IPS DF 6.9 (cell line): ENCODE results near the gene PPP1R1B.

Source experiments
- DNase-seq: peaks from one replicate; pipeline ENCODE4 v3.0.0-alpha.2; 2013; ENCODE audit warnings: low read depth, low spot score
- H3K27ac ChIP-seq: one replicate; pipeline ENCODE4 v1.5.1; 2013; ENCODE audit warnings: low read length, control low read depth
- H3K27me3 ChIP-seq: 2 replicates; pipeline ENCODE4 v1.6.1; 2013; ENCODE audit warnings: mild to moderate bottlenecking, low read length; ENCODE audit not compliant: control insufficient read depth, insufficient read depth
- H3K36me3 ChIP-seq: 2 replicates; pipeline ENCODE4 v1.6.1; 2013; ENCODE audit warnings: low read length; ENCODE audit not compliant: control insufficient read depth, insufficient read depth
- H3K4me1 ChIP-seq: 2 replicates; pipeline ENCODE4 v1.6.1; 2013; ENCODE audit warnings: low read length; ENCODE audit not compliant: control insufficient read depth, insufficient read depth
- H3K4me3 ChIP-seq: 2 replicates; pipeline ENCODE4 v1.5.1; 2013; ENCODE audit warnings: mild to moderate bottlenecking, low read length
- H3K9me3 ChIP-seq: 2 replicates; pipeline ENCODE4 v1.6.1; 2013; ENCODE audit warnings: low read length, inconsistent platforms; ENCODE audit not compliant: control insufficient read depth, insufficient read depth
- WGBS: extraction: QIAGEN DNeasy Blood & Tissue Kit; methylation state at CpG from one replicate; pipeline ENCODE4 v1.1.7; 2013; ENCODE audit warnings: mixed read lengths, missing lambda C conversion rate; ENCODE audit not compliant: insufficient read length, insufficient coverage; 5-methylcytosine and 5-hydroxymethylcytosine counted together

Gene PPP1R1B

DNA sequence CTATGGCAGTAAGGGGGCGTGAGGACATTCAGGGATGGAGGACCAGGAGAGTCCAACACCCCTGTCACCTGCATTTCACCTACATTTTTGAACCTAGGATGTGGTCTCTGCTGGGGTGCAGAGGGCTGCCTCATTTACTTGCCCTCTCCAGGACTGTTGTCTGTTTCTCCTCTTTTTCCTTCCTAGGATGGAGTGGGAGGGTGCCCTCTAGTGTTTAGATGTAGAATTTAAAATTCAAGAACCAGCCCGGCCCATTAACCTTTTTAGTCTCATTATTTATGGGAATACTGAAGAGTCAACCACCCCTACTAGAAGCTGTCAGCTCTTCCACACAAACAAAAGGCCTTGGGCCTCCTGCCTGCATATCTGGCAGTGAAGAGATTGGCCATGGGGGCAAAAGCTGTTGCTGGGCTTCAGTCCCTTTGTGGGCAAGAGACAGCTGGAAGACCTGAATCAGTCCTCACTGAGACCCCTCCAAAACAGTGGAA, 7.7 kb downstream of the PPP1R1B start:
- WGBS = no CpG with 5 or more reads among the region's 2 CpGs
- H3K4me3 ChIP-seq = no peak overlapping the region
- H3K27ac ChIP-seq = no peak overlapping the region
- no peaks in the 10 kb centered on the region for H3K9me3 ChIP-seq
- H3K36me3 ChIP-seq = no peaks in the 10 kb centered on the region
- H3K4me1 ChIP-seq = peaks cover 8% of the 10 kb centered on the region
- no peaks in the 10 kb centered on the region for H3K27me3 ChIP-seq
- DNase-seq = no peak

DNA sequence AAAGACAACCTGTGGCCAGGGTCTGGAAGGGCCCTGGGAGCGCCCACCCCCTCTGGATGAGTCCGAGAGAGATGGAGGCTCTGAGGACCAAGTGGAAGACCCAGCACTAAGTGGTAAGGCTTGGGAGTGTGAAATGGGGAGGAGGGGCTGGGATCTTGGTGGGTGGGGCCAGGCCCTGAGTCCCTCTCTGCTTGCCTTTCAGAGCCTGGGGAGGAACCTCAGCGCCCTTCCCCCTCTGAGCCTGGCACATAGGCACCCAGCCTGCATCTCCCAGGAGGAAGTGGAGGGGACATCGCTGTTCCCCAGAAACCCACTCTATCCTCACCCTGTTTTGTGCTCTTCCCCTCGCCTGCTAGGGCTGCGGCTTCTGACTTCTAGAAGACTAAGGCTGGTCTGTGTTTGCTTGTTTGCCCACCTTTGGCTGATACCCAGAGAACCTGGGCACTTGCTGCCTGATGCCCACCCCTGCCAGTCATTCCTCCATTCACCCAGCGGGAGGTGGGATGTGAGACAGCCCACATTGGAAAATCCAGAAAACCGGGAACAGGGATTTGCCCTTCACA, 8.9 kb downstream of the PPP1R1B start:
- no peaks in the 10 kb centered on the region for H3K36me3 ChIP-seq
- H3K27ac ChIP-seq = no peak overlapping the region
- H3K4me1 ChIP-seq = peaks cover 8% of the 10 kb centered on the region
- WGBS = no CpG with 5 or more reads among the region's 8 CpGs
- DNase-seq = no peak
- H3K27me3 ChIP-seq = no peaks in the 10 kb centered on the region
- H3K4me3 ChIP-seq = no peak overlapping the region
- H3K9me3 ChIP-seq = no peaks in the 10 kb centered on the region

- H3K36me3 ChIP-seq = no peaks in the 10 kb centered on the region
- no peaks in the 10 kb centered on the region for H3K9me3 ChIP-seq
- no peaks in the 10 kb centered on the region for H3K27me3 ChIP-seq
- peaks cover 8% of the 10 kb centered on the region for H3K4me1 ChIP-seq
- no CpG with 5 or more reads among the region's 6 CpGs for WGBS
- DNase-seq = no peak
- peak overlapping the region; percentile 71; the same call in 1 of the 2 replicates for H3K4me3 ChIP-seq
- no peak overlapping the region for H3K27ac ChIP-seq
These were observed 9.8 kb downstream of the PPP1R1B start for GRCh38 chr17:39636587-39636926.

GRCh38 chr17:39636927-39637736, 10.4 kb downstream of the PPP1R1B start, which contains the start of gene STARD3:
Gene STARD3, plus strand, starts transcription at chr17:39637144. Its CDS starts 16,388 bp downstream, at chr17:39653532.
- WGBS = no CpG with 5 or more reads among the region's 69 CpGs

DNA sequence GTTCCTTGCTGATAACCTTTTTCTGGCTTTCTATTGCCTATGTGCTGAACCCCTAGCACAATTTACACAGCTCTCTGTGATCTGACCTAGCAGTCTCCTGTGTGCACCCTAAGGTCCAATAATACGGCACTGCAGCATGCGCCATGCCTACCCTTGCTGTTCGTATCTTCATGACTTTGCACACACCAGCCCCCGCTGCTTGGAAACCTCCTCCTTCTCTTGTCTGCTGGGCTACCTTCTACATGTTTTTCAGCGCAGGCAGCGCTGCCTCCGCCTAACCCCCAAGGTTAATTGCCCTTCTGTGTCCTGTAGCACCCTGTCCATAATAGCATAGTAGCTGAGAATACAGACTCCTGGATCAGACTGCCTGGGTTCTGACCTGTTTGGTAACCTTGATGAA, 11.6 kb downstream of the PPP1R1B start:
- no CpG with 5 or more reads among the region's 7 CpGs for WGBS
- Histone ChIP-seq H3K4me1 (peaks cover 7% of the 10 kb centered on the region), H3K36me3 (no peaks in the 10 kb centered on the region), H3K27ac (no peak overlapping the region), H3K9me3 (no peaks in the 10 kb centered on the region), H3K27me3 (no peaks in the 10 kb centered on the region), H3K4me3 (no peak overlapping the region)
- DNase-seq = no peak

More at GRCh38 chr17:39636927-39637736, 10.4 kb downstream of the PPP1R1B start, which contains the start of gene STARD3:
- Histone ChIP-seq H3K4me3 (peak within 1 kb of the TSS; percentile 71; the same call in 1 of the 2 replicates), H3K27me3 (no peaks in the 10 kb centered on the region), H3K9me3 (no peaks in the 10 kb centered on the region), H3K27ac (no peak within 1 kb of the TSS), H3K4me1 (peaks cover 5% of the 10 kb centered on the region), H3K36me3 (no peaks in the 10 kb centered on the region)
- DNase-seq = no peak

DNA sequence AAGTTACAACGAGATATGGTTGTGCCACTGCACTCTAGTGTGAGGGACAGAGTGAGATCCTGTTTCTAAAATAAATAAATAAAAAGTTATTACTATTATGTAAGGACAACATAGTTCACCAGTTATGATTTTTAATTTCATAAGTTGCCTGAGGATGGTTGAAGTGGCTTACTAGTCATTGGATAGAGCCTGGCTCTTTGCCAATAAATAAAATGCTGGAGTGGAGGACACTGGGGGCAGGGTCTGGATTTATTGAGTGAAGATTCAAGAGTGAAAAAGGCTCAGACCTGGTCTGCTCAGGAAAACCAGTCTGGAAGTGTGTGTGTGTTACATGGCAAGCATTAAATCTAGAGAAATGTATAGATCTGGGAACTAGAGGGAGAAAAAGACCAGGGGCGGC, 12.3 kb downstream of the PPP1R1B start:
- H3K4me3 ChIP-seq = no peak overlapping the region
- no peaks in the 10 kb centered on the region for H3K36me3 ChIP-seq
- no peaks in the 10 kb centered on the region for H3K9me3 ChIP-seq
- WGBS = no CpG with 5 or more reads among the region's 2 CpGs
- no peaks in the 10 kb centered on the region for H3K27me3 ChIP-seq
- peaks cover 8% of the 10 kb centered on the region; the same call in 1 of the 2 replicates for H3K4me1 ChIP-seq
- no peak for DNase-seq
- no peak overlapping the region for H3K27ac ChIP-seq

GRCh38 chr17:39639566-39640458, 13.1 kb downstream of the PPP1R1B start:
- Histone ChIP-seq H3K36me3 (no peaks in the 10 kb centered on the region), H3K27me3 (no peaks in the 10 kb centered on the region), H3K27ac (no peak overlapping the region), H3K9me3 (no peaks in the 10 kb centered on the region), H3K4me1 (peaks cover 9% of the 10 kb centered on the region; the same call in 1 of the 2 replicates), H3K4me3 (no peak overlapping the region)
- no peak for DNase-seq
- WGBS = no CpG with 5 or more reads among the region's 11 CpGs

GRCh38 chr17:39640591-39641031, 13.9 kb downstream of the PPP1R1B start:
- peaks cover 9% of the 10 kb centered on the region; the same call in 1 of the 2 replicates for H3K4me1 ChIP-seq
- H3K27ac ChIP-seq = no peak overlapping the region
- H3K36me3 ChIP-seq = no peaks in the 10 kb centered on the region
- no peak overlapping the region for H3K4me3 ChIP-seq
- WGBS = no CpG with 5 or more reads among the region's 4 CpGs
- no peak for DNase-seq
- H3K27me3 ChIP-seq = no peaks in the 10 kb centered on the region
- no peaks in the 10 kb centered on the region for H3K9me3 ChIP-seq

DNA sequence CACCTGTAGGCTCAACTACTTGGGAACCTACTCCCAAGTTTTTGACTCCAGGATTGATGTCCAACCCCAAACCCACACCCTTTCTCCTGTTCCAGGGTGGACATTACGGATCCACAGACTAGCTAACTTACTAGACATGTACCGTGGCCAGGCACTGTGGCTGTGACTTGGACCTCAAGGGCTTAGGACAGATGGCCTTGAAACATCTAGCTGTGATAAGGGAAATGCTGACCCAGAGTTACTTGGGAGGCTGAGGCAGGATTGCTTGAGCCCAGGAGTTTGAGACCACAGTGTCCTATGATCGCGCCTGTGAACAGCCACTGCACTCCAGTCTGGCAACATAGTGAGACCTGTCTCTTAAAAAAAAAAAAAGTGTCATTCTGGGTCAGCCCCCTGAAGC, 14.3 kb downstream of the PPP1R1B start:
- DNase-seq = no peak
- H3K27me3 ChIP-seq = no peaks in the 10 kb centered on the region
- H3K4me3 ChIP-seq = no peak overlapping the region
- H3K27ac ChIP-seq = no peak overlapping the region
- peaks cover 7% of the 10 kb centered on the region; the same call in 1 of the 2 replicates for H3K4me1 ChIP-seq
- H3K9me3 ChIP-seq = no peaks in the 10 kb centered on the region
- no CpG with 5 or more reads among the region's 4 CpGs for WGBS
- H3K36me3 ChIP-seq = no peaks in the 10 kb centered on the region

- DNase-seq = no peak
- Histone ChIP-seq H3K36me3 (no peaks in the 10 kb centered on the region), H3K27me3 (no peaks in the 10 kb centered on the region), H3K4me1 (0 out of 2 replicates have a peak, but pooled peaks cover 6% of the 10 kb centered on the region), H3K9me3 (no peaks in the 10 kb centered on the region), H3K4me3 (no peak overlapping the region), H3K27ac (no peak overlapping the region)
- no CpG with 5 or more reads among the region's 7 CpGs for WGBS
These were observed 15.1 kb downstream of the PPP1R1B start for GRCh38 chr17:39641883-39642282.
